GM18498 (cell line): ENCODE measurements around the gene PFKL.
"Not testable (repeated sequence)": the region's sequence is repeated elsewhere in the genome, so short reads cannot be mapped to it uniquely, and the experiment has no call there.

Experiments used
- ATAC-seq: cut with Tn5 transposase; IDR thresholded peaks from one replicate; pipeline ENCODE4 v1.9.1; 2021; ENCODE audit warnings: mild to moderate bottlenecking, moderate library complexity; ENCODE audit not compliant: unreplicated experiment

The PFKL gene

DNA sequence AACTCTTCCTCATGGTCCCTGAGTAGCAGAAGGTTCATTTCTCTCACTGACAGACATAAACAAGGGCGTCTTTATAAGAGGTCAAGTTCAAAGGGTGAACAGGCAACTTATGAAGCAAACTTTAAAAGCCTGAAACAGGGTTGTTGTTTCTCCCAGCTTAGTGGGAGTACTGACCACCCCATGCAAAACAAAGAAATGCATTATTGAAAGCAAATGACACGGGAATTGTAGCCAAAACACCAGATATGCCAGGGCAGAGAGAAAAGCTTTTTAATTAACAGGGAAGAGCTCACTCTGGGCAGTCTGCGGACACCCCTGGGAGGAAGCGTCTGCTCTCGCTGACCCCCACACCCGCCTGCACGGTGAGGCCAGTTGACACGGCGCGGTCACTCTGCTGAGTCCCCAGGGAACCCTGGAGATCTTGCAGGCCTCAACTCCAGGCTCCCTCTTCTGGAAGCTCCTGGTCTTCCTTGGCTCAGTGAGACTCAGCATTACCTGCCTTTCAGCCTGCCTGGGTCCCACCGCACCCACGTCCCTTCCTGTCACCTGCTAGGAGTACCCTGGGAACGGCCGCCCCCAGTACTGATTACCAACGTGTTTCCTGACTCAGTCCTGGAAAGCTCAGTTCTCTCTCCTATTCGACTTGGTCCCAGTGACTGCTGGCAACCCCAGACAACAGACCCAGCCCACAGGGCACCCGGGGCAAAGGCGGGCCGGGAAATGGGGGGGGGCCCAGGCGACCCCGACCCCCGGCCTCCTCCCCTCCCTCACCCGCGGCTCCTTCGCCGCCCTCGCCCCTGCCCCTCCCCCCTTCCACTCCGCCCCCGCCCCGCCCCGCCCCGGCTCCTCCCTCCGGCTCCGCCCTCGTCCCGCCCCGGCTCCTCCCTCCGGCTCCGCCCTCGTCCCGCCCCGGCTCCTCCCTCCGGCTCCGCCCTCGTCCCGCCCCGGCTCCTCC, 38.4 kb downstream of the PFKL start:
- ATAC-seq: no peak

DNA sequence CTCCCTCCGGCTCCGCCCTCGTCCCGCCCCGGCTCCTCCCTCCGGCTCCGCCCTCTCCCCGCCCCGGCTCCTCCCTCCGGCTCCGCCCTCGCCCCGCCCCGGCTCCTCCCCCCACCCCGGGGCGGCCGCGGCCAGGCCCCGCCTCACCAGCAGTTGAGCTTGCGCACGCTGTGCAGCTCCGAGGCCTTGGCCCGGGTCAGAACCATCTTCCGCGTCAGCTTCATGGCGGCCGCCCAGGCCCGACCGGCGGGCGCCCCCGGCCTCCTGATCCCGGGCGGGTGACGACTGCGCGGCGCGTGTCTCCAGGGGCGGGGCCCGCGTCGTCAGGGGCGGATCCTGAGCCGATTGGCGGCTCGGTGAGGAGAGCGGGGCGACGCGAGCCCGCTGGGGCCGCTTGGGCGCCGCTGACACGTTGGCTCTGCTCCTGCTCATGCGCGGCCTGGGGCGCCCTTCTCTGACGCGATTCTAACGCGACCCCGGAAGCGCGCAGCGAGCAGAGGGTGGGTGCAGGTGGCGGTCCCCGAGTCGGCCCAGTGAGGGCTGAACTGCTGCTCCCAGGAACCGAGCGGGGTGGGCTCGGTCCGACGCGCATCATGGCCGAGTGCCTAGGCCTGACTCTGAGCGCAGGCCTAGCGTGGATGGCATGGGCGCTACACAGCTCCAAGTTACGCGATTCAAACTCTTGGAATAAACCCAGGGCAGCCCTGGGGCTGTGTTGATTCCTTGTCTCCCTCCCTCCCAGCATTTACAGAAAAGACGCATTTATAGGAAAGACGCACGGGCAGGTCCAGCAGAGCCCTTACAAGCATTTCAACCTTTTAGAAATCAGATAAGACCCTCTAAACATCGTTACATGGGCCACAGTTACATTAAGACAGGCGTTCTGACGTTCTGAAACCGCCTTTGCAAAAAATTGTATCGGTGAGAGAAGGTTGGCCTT, 39.4 kb downstream of the PFKL start, which contains the start of gene CFAP410:
TSS of gene CFAP410 (minus strand) at position 420 of the 940 bp plus-strand sequence. CDS start at position 224, 196 bp downstream.
- ATAC-seq: peak; percentile 88

- ATAC-seq: not testable (repeated sequence)
Measured at GRCh38 chr21:44341726-44342458, 42.0 kb downstream of the PFKL start.

DNA sequence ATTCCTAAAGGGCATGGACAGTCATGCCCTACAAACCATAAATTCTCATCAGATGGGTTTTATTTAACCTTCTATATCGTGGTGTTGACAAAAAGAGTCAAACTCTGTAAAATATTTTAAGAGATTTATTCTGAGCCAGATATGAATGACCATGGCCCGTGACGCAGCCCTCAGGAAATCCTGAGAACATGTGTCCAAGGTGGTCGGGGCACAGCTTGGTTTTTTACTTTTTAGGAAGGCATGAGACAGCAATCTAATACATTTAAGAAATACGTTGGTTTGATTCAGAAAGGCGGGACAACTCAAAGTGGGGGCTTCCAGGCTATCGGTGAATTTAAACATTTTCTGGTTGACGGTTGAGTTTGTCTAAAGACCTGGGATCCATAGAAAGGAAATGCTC, 43.1 kb downstream of the PFKL start:
- not testable (repeated sequence) for ATAC-seq

DNA sequence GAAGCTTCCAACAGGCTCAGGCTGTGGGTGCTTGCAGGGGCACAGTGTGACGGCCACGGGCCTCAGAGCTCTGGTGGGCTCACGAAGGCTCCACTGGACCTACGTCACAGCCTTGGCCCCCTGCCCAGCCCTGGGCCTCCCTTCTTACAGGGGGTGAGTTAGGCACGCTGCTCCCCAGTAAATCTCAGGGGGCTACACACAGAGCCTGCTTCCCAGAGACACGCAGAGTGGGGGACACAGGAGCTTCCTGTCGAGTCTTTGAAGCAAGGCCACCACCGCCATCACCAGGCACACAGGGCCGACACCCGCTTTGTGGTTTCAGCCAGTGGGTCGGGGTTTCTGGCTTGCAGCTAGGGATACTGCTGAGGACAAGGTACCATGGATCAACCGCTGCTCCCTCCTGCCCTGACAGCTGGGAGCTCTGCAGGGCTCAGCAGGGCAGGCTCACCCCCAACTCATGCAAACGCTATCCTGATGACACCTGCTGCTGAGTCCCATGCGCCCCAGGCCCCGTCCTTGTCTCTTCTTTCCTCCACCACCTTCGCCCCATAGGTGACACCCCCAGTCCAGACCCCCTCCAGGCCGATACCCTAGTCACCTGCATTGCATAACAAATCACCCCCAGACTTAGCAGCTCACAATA, 44.8 kb downstream of the PFKL start:
- ATAC-seq: no peak

DNA sequence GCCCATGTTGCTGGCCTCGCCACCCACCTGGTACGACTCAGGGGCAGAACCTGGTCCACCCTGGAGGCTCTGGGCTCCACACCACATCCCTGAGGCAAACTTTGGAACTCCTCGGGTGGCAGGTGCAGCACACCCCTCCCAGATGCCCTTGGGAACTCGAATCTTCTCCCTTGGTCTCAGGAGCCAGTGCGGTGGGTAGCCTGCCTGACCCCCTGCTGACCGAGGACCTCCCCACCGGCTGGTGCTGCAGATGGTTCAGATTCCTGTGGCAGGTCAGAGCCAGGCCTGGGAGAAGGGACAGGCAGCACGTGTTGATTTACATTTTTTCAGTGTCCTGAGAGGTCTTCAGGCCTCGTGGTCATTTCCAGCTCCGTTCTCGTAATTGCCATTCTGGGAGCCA, 45.6 kb downstream of the PFKL start:
- ATAC-seq: no peak

DNA sequence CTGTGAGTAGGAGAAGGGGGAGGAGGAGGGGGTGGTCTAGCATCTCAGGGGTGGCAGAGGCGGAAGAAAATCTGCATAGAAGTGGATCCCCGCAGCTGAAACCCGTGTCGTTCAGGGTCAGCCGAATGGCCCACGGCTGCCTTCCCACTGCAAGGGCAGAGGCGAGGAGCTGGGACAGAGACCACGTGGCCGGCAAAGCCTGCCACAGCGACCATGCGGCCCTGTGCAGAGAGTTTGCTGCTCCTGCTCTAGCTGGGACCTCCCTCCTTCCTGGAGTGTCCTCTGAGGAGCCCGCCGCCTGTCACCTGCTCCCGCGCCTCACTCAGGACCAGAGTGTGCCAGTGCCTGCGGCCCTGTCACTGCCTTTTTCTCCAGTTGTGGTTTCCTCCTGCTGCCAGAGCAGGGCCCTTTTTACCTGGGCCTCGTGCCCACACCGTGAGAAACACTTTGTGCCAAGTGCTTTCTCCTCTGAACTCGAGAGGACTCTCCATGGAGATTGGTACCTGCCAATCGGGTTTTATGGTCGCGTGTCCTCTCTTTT, 48.1 kb downstream of the PFKL start:
- ATAC-seq: no peak

GRCh38 chr21:44348861-44349260, 49.0 kb downstream of the PFKL start:
- ATAC-seq: no peak

DNA sequence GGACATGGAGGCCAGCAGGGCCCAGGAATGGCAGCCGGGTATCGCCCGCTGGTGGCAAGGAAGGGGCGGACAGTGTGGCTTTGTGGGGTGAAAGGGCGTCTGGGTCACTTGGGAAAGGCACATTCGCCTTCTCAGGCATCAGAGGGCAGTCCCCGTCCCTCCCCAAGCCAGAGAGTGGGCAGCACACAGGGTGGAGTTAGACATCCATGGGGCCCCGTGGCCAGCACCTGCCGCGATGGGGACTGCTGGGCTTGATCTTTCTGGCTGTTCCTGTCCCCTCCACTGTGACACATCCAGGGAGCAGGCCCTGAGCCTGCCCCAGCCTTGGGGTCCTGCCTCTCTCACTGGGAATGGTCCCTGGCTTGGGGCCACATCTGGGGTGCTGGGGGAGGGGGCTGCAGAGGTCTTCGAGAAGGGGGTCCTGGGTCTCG, 49.6 kb downstream of the PFKL start:
- no peak for ATAC-seq

GRCh38 chr21:44349847-44350772, 50.3 kb downstream of the PFKL start:
- ATAC-seq: no peak

GRCh38 chr21:44350773-44351481, 51.1 kb downstream of the PFKL start:
- no peak for ATAC-seq

- ATAC-seq: no peak
Measured at GRCh38 chr21:44351535-44352252, 51.8 kb downstream of the PFKL start.

- ATAC-seq: no peak
Measured at GRCh38 chr21:44352253-44352860, 52.5 kb downstream of the PFKL start.

GRCh38 chr21:44353191-44353970, 53.5 kb downstream of the PFKL start, which contains the start of gene TRPM2:
Gene TRPM2 (plus strand): TSS chr21:44353621. CDS start chr21:44353701, 80 bp downstream.
- peak; percentile 63 for ATAC-seq

DNA sequence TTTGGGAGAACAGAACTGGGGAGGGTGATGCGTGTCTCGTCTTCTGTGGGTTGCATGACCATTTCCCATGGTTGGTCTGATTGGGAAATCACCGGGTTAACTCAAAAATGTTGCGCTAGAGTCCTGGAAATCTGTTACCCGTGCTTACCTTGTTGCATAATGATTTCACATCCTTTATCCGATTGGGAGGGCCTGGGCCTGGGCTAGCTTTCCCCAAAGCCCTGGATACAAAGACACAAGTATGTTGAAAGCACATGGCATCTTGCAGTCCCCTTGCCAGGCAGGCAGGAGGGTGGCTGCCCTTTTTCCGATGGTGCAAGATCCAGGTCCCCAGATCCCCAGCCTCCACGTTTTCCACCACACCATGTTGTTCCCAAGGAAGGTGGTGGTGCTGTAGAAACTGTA, 54.1 kb downstream of the PFKL start:
- ATAC-seq: peak; percentile 12
